ENCODE results near the gene PIEZO1. TPM values are rescaled to one million over a fixed set of nuclear protein-coding genes. Genes with fewer than 3 reads are reported as not detected.

The PIEZO1 gene
- total RNA-seq, 4 donors from 2014 or later, result 196 to 281 (median 206) TPM

DNA sequence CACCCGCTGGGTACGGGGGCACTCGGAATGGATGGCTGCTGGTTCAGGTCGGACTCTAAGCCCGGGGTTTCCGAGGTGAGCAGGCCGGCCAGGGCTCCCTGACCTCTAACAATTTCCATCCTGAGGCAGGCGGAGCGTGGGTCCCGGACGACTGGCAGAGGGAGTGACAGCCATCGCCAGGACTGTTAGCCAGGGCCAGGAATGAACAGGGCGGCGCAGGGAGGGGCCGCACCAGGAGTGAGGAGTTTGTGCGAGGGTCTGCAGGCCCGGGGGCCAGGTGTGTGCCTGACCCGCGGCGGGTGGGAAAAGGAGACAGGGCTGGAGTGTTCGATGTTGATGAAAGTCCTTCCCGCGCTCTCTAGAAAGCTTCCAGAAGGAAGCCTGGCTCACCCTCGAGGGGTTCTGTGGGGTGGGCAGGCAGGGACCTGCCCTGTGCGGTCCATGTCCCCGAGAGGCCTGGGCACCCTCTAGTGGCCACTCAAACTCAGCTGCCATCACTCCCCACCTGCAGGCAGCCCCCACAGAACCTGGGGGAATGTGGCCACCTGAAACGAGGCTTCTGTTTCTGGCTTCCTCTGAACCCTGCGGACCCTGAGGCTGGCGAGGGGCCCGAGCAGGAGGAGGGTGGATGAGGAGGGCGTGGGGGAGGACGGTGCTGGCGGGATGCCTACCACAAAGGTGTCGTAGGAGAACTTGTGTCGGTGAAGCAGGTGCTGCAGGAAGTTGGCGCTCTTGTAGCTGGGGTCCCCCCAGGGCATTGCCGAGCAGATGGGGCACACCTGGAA is 87.0 kb downstream of the PIEZO1 start:
- no peak for DNase-seq (ENCODE audit: low spot score in 2 of 2)
- TF ChIP-seq, protein P1, sequence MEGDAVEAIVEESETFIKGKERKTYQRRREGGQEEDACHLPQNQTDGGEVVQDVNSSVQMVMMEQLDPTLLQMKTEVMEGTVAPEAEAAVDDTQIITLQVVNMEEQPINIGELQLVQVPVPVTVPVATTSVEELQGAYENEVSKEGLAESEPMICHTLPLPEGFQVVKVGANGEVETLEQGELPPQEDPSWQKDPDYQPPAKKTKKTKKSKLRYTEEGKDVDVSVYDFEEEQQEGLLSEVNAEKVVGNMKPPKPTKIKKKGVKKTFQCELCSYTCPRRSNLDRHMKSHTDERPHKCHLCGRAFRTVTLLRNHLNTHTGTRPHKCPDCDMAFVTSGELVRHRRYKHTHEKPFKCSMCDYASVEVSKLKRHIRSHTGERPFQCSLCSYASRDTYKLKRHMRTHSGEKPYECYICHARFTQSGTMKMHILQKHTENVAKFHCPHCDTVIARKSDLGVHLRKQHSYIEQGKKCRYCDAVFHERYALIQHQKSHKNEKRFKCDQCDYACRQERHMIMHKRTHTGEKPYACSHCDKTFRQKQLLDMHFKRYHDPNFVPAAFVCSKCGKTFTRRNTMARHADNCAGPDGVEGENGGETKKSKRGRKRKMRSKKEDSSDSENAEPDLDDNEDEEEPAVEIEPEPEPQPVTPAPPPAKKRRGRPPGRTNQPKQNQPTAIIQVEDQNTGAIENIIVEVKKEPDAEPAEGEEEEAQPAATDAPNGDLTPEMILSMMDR (IDR thresholded peaks at IDR 0.05), result no peak
- no peak for TF ChIP-seq POLR2A (IDR thresholded peaks at IDR 0.05)
- H3K4me3 ChIP-seq (ENCODE audit: low read depth, poor library complexity, severe bottlenecking), result no peak overlapping the region
- intact Hi-C loops (cut with DNase I; ENCODE audit: low total_unique reads), result no loop called here
- 83 to 87% methylated on average over 32 to 37 of the region's 37 CpGs for WGBS, 2 donors

DNA sequence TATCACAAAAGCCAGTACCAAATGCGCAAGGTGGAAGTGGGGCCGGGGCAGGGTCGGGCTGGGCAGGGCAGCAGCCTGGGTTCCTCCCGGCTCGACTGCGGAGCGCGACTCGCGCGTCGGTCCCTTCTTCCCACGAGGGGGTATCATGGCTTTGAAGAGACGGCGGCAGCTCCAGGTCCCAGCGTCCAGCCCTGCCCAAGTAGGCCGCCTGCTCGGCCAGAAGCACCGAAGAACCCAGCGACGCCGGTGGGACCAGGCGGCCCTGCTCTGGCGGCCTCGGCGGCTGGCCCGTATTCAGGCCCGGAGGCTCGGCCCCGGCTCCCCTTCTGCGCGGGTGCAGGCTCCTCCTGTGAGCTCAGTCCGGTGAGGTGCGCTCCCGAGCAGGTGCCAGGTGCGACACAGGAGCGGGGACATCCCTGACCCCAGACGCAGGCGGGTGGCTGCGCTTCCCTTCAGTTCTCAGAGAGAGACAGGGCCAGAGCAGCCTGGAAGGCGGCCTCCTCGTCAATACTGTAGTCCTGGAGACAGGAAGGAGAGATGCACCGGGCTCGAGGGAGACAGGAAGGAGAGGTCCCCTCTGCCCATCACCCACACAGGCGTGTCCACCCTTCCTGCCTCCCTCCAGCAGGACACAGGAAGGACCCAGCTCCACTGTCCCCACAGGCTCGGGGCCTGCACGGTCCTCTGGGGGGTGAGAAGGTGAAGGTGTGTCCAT is 87.7 kb downstream of the PIEZO1 start:
- intact Hi-C loops (cut with DNase I; ENCODE audit: low total_unique reads), result no loop called here
- 89 to 91% methylated on average over 35 to 39 of the region's 47 CpGs for WGBS, 2 donors
- no peak for DNase-seq (ENCODE audit: low spot score in 2 of 2)
- TF ChIP-seq POLR2A (IDR thresholded peaks at IDR 0.05), result no peak
- TF ChIP-seq, protein P1 (IDR thresholded peaks at IDR 0.05), result no peak
- no peak overlapping the region for H3K4me3 ChIP-seq (ENCODE audit: low read depth, poor library complexity, severe bottlenecking)

DNA sequence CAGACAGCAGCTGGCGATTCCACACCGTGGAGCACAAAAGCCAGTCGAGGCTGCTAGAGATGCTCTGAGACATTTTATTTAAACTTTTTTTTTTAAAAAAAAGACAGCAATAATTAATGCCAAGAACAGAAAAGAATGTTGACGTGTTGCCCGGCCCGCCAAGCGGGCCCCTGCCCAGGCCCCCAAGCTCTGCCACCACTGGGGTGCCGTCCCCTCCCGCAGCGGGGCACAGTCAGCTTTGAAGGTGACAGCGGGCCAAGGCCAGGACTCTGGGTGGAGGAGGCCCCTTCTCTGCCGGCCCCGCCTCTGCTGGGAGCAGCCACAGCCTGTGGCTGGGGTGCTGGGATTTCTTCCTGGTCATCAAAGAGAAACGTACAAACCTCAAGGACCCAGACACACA is 88.6 kb downstream of the PIEZO1 start:
- no peak for TF ChIP-seq POLR2A (IDR thresholded peaks at IDR 0.05)
- TF ChIP-seq, protein P1 (IDR thresholded peaks at IDR 0.05), result no peak
- 86 to 89% methylated on average over 14 of the region's 14 CpGs for WGBS, 2 donors
- no peak for DNase-seq (ENCODE audit: low spot score in 2 of 2)
- intact Hi-C loops (cut with DNase I; ENCODE audit: low total_unique reads), result no loop called here
- H3K4me3 ChIP-seq (ENCODE audit: low read depth, poor library complexity, severe bottlenecking), result no peak overlapping the region

DNA sequence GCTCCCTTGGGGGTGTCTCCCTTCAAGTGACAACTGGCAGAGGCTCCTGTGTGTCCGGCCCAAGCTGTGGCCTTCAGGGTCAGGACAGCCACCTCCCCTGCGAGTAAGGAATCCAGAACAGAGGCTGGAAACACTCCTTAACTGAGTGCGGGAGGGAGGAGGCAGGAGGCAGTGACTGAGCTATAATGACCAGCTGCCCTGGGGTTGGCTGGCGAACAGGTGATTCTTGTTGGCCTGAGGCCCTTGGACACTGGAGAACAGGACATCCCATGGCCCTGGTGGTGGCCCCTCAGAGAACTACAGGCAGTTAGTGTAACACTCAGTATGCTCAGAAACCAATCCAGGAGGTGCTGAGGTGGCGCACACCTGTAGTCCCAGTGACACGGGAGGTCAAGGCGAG is 89.3 kb downstream of the PIEZO1 start:
- no peak overlapping the region for H3K4me3 ChIP-seq (ENCODE audit: low read depth, poor library complexity, severe bottlenecking)
- TF ChIP-seq, protein P1 (IDR thresholded peaks at IDR 0.05), result no peak
- TF ChIP-seq POLR2A (IDR thresholded peaks at IDR 0.05), result no peak
- DNase-seq (ENCODE audit: low spot score in 2 of 2), result no peak
- intact Hi-C loops (cut with DNase I; ENCODE audit: low total_unique reads), result no loop called here
- WGBS, 2 donors, result 93 to 96% methylated on average over 7 of the region's 7 CpGs

DNA sequence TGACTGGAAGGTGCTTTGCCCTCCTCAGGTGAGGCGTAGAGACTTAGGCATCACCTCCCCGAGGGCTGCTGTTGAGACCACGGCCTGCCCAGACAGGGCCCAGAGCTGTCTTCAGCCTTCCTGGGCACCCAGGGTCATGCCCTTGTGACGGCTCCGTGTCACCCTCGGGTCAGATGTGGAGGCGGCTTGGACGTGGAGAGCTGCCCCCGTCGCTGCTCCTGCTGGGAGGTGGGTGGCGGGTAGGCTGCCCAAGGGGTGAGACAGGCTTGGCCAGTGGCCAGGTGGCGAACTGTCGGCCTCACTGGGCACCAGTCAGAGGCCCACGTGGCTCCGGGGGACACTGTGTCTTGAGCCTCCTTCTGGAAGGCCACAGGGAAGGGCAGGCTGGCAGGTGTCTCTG is 89.8 kb downstream of the PIEZO1 start:
- intact Hi-C loops (cut with DNase I; ENCODE audit: low total_unique reads), result no loop called here
- 63 to 79% methylated on average over 8 to 15 of the region's 15 CpGs for WGBS, 2 donors
- H3K4me3 ChIP-seq (ENCODE audit: low read depth, poor library complexity, severe bottlenecking), result no peak overlapping the region
- no peak for DNase-seq (ENCODE audit: low spot score in 2 of 2)
- no peak for TF ChIP-seq POLR2A (IDR thresholded peaks at IDR 0.05)
- TF ChIP-seq, protein P1 (IDR thresholded peaks at IDR 0.05), result no peak

Data from lower leg skin (tissue), 4 donors.